GM23338 (cell line): ENCODE data around the gene ANAPC5. TPM values are rescaled to one million over a fixed set of nuclear protein-coding genes. Genes with fewer than 3 reads are reported as not detected.

ENCODE experiments used
- ATAC-seq: fragments of 200-7000 bp; cut with Tn5 transposase; 3 replicates; pipeline ENCODE4 v1.9.1; 2020
- DNase-seq: peaks from one replicate; pipeline ENCODE4 v3.0.0-alpha.2; 2015; ENCODE audit warnings: low spot score
- H2AFZ ChIP-seq: fragments of 200-600 bp; sonication (generic); 2 replicates; pipeline ENCODE4 v1.8.0; 2016; ENCODE audit warnings: antibody characterized with exemption, mild to moderate bottlenecking, moderate library complexity
- H3F3A ChIP-seq: fragments of 200-600 bp; sonication (generic); replicated peaks from 2 replicates; pipeline ENCODE4 v1.8.0; 2017; ENCODE audit warnings: antibody characterized with exemption, mixed run types, low read depth
- H3K27ac ChIP-seq: fragments of 200-600 bp; sonication (generic); 2 replicates; pipeline ENCODE4 v1.6.1; 2016; ENCODE audit warnings: low read depth
- H3K27me3 ChIP-seq: fragments of 200-600 bp; sonication (generic); 2 replicates; pipeline ENCODE4 v1.8.0; 2016; ENCODE audit warnings: mild to moderate bottlenecking, mixed run types, moderate library complexity; ENCODE audit not compliant: insufficient read depth
- H3K36me3 ChIP-seq: fragments of 200-600 bp; sonication (generic); 2 replicates; pipeline ENCODE4 v1.8.0; 2016; ENCODE audit warnings: mild to moderate bottlenecking; ENCODE audit not compliant: insufficient read depth
- H3K4me1 ChIP-seq: fragments of 200-600 bp; sonication (generic); 2 replicates; pipeline ENCODE4 v1.8.0; 2016; ENCODE audit warnings: mild to moderate bottlenecking, moderate library complexity; ENCODE audit not compliant: insufficient read depth
- H3K4me2 ChIP-seq: fragments of 200-600 bp; sonication (generic); 2 replicates; pipeline ENCODE4 v1.7.1; 2017; ENCODE audit warnings: mixed run types
- H3K4me3 ChIP-seq: fragments of 200-600 bp; sonication (generic); 2 replicates; pipeline ENCODE4 v1.6.1; 2016; ENCODE audit warnings: mixed run types
- H3K79me2 ChIP-seq: fragments of 200-600 bp; sonication (generic); replicated peaks from 2 replicates; pipeline ENCODE4 v1.8.0; 2017; ENCODE audit warnings: mild to moderate bottlenecking; ENCODE audit not compliant: insufficient read depth
- H3K9me2 ChIP-seq: fragments of 200-600 bp; sonication (generic); 2 replicates; pipeline ENCODE4 v1.8.0; 2017; ENCODE audit not compliant: insufficient read depth
- H4K20me1 ChIP-seq: fragments of 200-600 bp; sonication (generic); replicated peaks from 2 replicates; pipeline ENCODE4 v1.8.0; 2017; ENCODE audit warnings: mild to moderate bottlenecking; ENCODE audit not compliant: insufficient read depth
- H3K27ac Mint-ChIP-seq: 2 replicates; pipeline ENCODE4 v1.8.0; 2020; ENCODE audit warnings: inconsistent platforms, mild to moderate bottlenecking, moderate library complexity, mixed read lengths
- H3K27me3 Mint-ChIP-seq: 3 replicates; pipeline ENCODE4 v1.8.0; 2022; ENCODE audit warnings: low read depth, mild to moderate bottlenecking, moderate library complexity, mixed read lengths, inconsistent platforms; ENCODE audit not compliant: insufficient read depth, poor library complexity
- H3K36me3 Mint-ChIP-seq: 3 replicates; pipeline ENCODE4 v1.8.0; 2021; ENCODE audit warnings: low read depth, mild to moderate bottlenecking, inconsistent platforms, moderate library complexity, mixed read lengths
- H3K4me1 Mint-ChIP-seq: 3 replicates; pipeline ENCODE4 v1.8.0; 2020; ENCODE audit warnings: mild to moderate bottlenecking, inconsistent platforms, mixed read lengths
- H3K4me3 Mint-ChIP-seq: 3 replicates; pipeline ENCODE4 v1.8.0; 2021; ENCODE audit warnings: moderate library complexity, mild to moderate bottlenecking, inconsistent platforms, mixed read lengths
- H3K9me3 Mint-ChIP-seq: 3 replicates; pipeline ENCODE4 v1.8.0; 2020; ENCODE audit warnings: moderate library complexity, mild to moderate bottlenecking, inconsistent platforms, mixed read lengths
- EZH2 ChIP-seq: fragments of 200-600 bp; sonication (generic); IDR thresholded peaks from one replicate; pipeline ENCODE4 v1.8.0; 2017; ENCODE audit warnings: antibody characterized with exemption, mild to moderate bottlenecking, low read depth; ENCODE audit not compliant: unreplicated experiment
- EZH2phosphoT487 ChIP-seq: fragments of 200-600 bp; sonication (generic); IDR thresholded peaks from one replicate; pipeline ENCODE4 v1.8.1; 2018; ENCODE audit warnings: antibody characterized with exemption; ENCODE audit not compliant: unreplicated experiment
- JUNB ChIP-seq: IDR thresholded peaks from one replicate; pipeline ENCODE4 v1.6.1; 2016; ENCODE audit warnings: antibody characterized with exemption; ENCODE audit not compliant: unreplicated experiment
- NANOG ChIP-seq: IDR thresholded peaks from 2 replicates; pipeline ENCODE4 v1.6.1; 2016; ENCODE audit warnings: antibody characterized with exemption, borderline replicate concordance
- POLR2AphosphoS5 ChIP-seq: IDR thresholded peaks from 2 replicates; pipeline ENCODE4 v1.6.1; 2016; ENCODE audit warnings: antibody characterized with exemption, low read depth
- REST ChIP-seq: IDR thresholded peaks from one replicate; pipeline ENCODE4 v1.6.1; 2018; ENCODE audit warnings: antibody characterized with exemption; ENCODE audit not compliant: unreplicated experiment
- STAT1 ChIP-seq: IDR thresholded peaks from one replicate; pipeline ENCODE4 v1.6.1; 2016; ENCODE audit warnings: antibody characterized with exemption; ENCODE audit not compliant: unreplicated experiment
- ZNF331 ChIP-seq: fragments of 250-450 bp; sonication (Bioruptor Pico); IDR thresholded peaks from 2 replicates; pipeline ENCODE4 v1.5.0; 2020; ENCODE audit warnings: low read depth, mild to moderate bottlenecking, moderate library complexity
- ZNF462 ChIP-seq: fragments of 250-450 bp; sonication (Bioruptor Pico); IDR thresholded peaks from 2 replicates; pipeline ENCODE4 v1.5.0; 2020; ENCODE audit warnings: mild to moderate bottlenecking, moderate library complexity
- polyA plus RNA-seq: library from polyadenylated mRNA; unstranded; fragments of >200 nt; fragmentation: Nextera tagmentation; extraction: Ambion mirVana; gene quantifications from 2 replicates; pipeline ENCODE4 v1.2.1, GENCODE V29; 2016
- total RNA-seq: library from RNA; depleted of rRNA; stranded (reverse); fragments of >200 nt; shearing (Covaris generic); gene quantifications from 2 replicates; pipeline ENCODE4 v1.2.3, GENCODE V29; 2014
- TF ChIP-seq, protein P1 (sequence below), 2 experiments: fragments of 200-600 bp in 1 of 2; sonication (generic) in 1 of 2; conservative IDR thresholded peaks; 2 replicates each; pipeline versions ENCODE4 v1.5.1 to v1.6.1; 2016 to 2017; ENCODE audit warnings: antibody characterized with exemption in 2 of 2, low read depth in 2 of 2, mild to moderate bottlenecking in 2 of 2, moderate library complexity in 1 of 2

The ANAPC5 gene
- total and polyA plus RNA-seq, 2 experiments from 2014 or later = 65.9 to 125 TPM

DNA sequence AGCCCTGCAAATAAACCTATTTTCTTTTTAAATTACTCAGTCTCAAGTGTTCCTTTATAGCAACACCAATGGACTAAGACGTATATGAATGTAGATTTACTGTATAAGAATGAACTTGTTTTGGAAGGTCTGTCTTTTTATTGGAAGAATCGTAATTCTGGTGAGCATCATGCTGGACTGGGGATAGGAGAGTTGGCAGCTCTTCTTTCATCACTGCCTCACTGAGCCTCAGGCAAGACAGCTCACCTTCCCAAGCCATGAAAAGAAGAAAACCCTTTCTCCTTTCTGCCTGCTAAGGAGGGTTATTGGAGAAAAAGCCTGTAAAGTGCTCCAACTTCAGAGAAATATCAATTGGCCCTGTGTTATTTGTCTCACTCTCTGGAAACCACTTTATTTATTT is 38.6 kb upstream of the ANAPC5 start:
- H3K4me3 Mint-ChIP-seq = no peak overlapping the region
- no peak overlapping the region for H3K27ac Mint-ChIP-seq
- Histone ChIP-seq H3K4me1 (no peaks in the 10 kb centered on the region), H3K27ac (no peak overlapping the region), H3K4me2 (no peak overlapping the region), H3K27me3 (no peaks in the 10 kb centered on the region), H3K9me2 (no peaks in the 10 kb centered on the region), H2AFZ (no peak overlapping the region), H3F3A (no peaks in the 10 kb centered on the region), H3K4me3 (no peak overlapping the region), H4K20me1 (no peaks in the 10 kb centered on the region), H3K36me3 (no peaks in the 10 kb centered on the region), H3K79me2 (no peaks in the 10 kb centered on the region)
- no peak for DNase-seq
- H3K9me3 Mint-ChIP-seq = no peaks in the 10 kb centered on the region
- peaks cover 6% of the 10 kb centered on the region for H3K27me3 Mint-ChIP-seq
- no peak for ATAC-seq
- no peaks in the 10 kb centered on the region for H3K4me1 Mint-ChIP-seq
- no peaks in the 10 kb centered on the region for H3K36me3 Mint-ChIP-seq
- TF ChIP-seq REST = no peak
- TF ChIP-seq, protein P1, sequence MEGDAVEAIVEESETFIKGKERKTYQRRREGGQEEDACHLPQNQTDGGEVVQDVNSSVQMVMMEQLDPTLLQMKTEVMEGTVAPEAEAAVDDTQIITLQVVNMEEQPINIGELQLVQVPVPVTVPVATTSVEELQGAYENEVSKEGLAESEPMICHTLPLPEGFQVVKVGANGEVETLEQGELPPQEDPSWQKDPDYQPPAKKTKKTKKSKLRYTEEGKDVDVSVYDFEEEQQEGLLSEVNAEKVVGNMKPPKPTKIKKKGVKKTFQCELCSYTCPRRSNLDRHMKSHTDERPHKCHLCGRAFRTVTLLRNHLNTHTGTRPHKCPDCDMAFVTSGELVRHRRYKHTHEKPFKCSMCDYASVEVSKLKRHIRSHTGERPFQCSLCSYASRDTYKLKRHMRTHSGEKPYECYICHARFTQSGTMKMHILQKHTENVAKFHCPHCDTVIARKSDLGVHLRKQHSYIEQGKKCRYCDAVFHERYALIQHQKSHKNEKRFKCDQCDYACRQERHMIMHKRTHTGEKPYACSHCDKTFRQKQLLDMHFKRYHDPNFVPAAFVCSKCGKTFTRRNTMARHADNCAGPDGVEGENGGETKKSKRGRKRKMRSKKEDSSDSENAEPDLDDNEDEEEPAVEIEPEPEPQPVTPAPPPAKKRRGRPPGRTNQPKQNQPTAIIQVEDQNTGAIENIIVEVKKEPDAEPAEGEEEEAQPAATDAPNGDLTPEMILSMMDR (conservative IDR thresholded peaks at IDR 0.05; ENCODE audit: low read depth in 2 of 2) = no peak
- no peak for TF ChIP-seq POLR2AphosphoS5
- TF ChIP-seq NANOG = no peak
- TF ChIP-seq JUNB = no peak
- TF ChIP-seq STAT1 = no peak
- no peak for TF ChIP-seq EZH2phosphoT487
- no peak for TF ChIP-seq ZNF331 (CRISPR knock-in tag)
- no peak for TF ChIP-seq EZH2
- TF ChIP-seq ZNF462 (CRISPR knock-in tag) = no peak
